H1 (cell line): ENCODE data around the gene KLK12. TPM values are rescaled to one million over a fixed set of nuclear protein-coding genes. Genes with fewer than 3 reads are reported as not detected.

Source experiments
- CTCF ChIA-PET: fragments of 300-600 bp; sonication (Branson Sonifier 250); formaldehyde crosslinking; loops from one replicate; lab custom pipeline; 2021; ENCODE audit not compliant: partially characterized antibody; lab: Charles Lee
- POLR2A ChIA-PET: fragments of 300-600 bp; sonication (Branson Sonifier 250); formaldehyde crosslinking; loops from one replicate; lab custom pipeline; 2021; ENCODE audit warnings: inconsistent platforms; ENCODE audit not compliant: partially characterized antibody; lab: Charles Lee
- DNase-seq, 2 experiments: peaks; one replicate each; pipeline versions ENCODE4 v3.0.0 to v3.0.0-alpha.2; 2010 to 2022; ENCODE audit warnings: low spot score in 2 of 2, low read depth in 1 of 2, mixed read lengths in 1 of 2
- FAIRE-seq: peaks from 2 replicates; lab custom pipeline; 2011; peaks lifted over from hg19 to GRCh38; lab: Jason Lieb, UNC
- H2AFZ ChIP-seq: 2 replicates; pipeline ENCODE4 v1.8.1; 2012; ENCODE audit warnings: low read length, inconsistent platforms
- H2AK5ac ChIP-seq: 2 replicates; pipeline ENCODE4 v1.6.1; 2013; ENCODE audit warnings: low read depth, low read length
- H2BK120ac ChIP-seq: replicated peaks from 2 replicates; pipeline ENCODE3; 2013; ENCODE audit warnings: low read depth, low read length, inconsistent platforms
- H2BK12ac ChIP-seq: 2 replicates; pipeline ENCODE4 v1.6.1; 2013; ENCODE audit warnings: low read depth, low read length
- H2BK15ac ChIP-seq: 2 replicates; pipeline ENCODE4 v1.6.1; 2013; ENCODE audit warnings: low read length
- H2BK20ac ChIP-seq: 2 replicates; pipeline ENCODE4 v1.6.1; 2013; ENCODE audit warnings: low read length
- H2BK5ac ChIP-seq: 2 replicates; pipeline ENCODE4 v1.6.1; 2013; ENCODE audit warnings: low read depth, low read length
- H3K14ac ChIP-seq: 2 replicates; pipeline ENCODE4 v1.6.1; 2013; ENCODE audit warnings: inconsistent platforms; ENCODE audit not compliant: insufficient read length
- H3K18ac ChIP-seq: 2 replicates; pipeline ENCODE4 v1.6.1; 2013; ENCODE audit warnings: low read length; ENCODE audit errors: extremely low read depth
- H3K23ac ChIP-seq: 2 replicates; pipeline ENCODE4 v1.6.1; 2013; ENCODE audit warnings: inconsistent platforms; ENCODE audit not compliant: insufficient read length
- H3K23me2 ChIP-seq: 2 replicates; pipeline ENCODE4 v1.6.1; 2013; ENCODE audit warnings: low read depth, low read length
- H3K27ac ChIP-seq: 2 replicates; pipeline ENCODE4 v1.6.1; 2011; ENCODE audit warnings: low read depth, low read length, inconsistent platforms
- H3K27me3 ChIP-seq, 4 experiments: replicated peaks in 1 of 4; 1 replicate in 1 of 4; 2 replicates in 3 of 4; pipeline versions ENCODE4 v1.6.1 to v1.8.1; 2011 to 2013; ENCODE audit warnings: low read length in 3 of 4, mild to moderate bottlenecking in 3 of 4, inconsistent platforms in 2 of 4, mixed read lengths in 2 of 4, moderate library complexity in 1 of 4; ENCODE audit not compliant: control insufficient read depth in 3 of 4, insufficient read depth in 3 of 4; ENCODE audit errors: extremely low read depth in 1 of 4
- H3K36me3 ChIP-seq, 4 experiments: 2 replicates each; pipeline versions ENCODE4 v1.6.1 to v1.8.1; 2011 to 2013; ENCODE audit warnings: mild to moderate bottlenecking in 4 of 4, low read length in 3 of 4, moderate library complexity in 2 of 4, control low read depth in 1 of 4, inconsistent platforms in 1 of 4; ENCODE audit not compliant: insufficient read depth in 4 of 4, control insufficient read depth in 2 of 4
- H3K4ac ChIP-seq: replicated peaks from 2 replicates; pipeline ENCODE3; 2013; ENCODE audit warnings: low read length, low read depth, mixed read lengths, inconsistent platforms; ENCODE audit not compliant: insufficient read length
- H3K4me1 ChIP-seq, 4 experiments: replicated peaks in 1 of 4; 1 replicate in 1 of 4; 2 replicates in 3 of 4; pipeline versions ENCODE4 v1.6.1 to v1.8.1; 2011 to 2013; ENCODE audit warnings: low read length in 3 of 4, inconsistent platforms in 2 of 4, mixed read lengths in 1 of 4; ENCODE audit not compliant: insufficient read depth in 4 of 4, control insufficient read depth in 3 of 4
- H3K4me2 ChIP-seq, 2 experiments: 2 replicates each; pipeline versions ENCODE4 v1.6.1 to v1.8.1; 2011 to 2013; ENCODE audit warnings: low read depth in 2 of 2, low read length in 2 of 2, control low read depth in 1 of 2, inconsistent platforms in 1 of 2, mild to moderate bottlenecking in 1 of 2; ENCODE audit not compliant: insufficient read depth in 1 of 2
- H3K4me3 ChIP-seq, 4 experiments: fragments of 200-600, 300-600 bp in 1 of 4; sonication (generic), shearing (Covaris generic), sonication (Bioruptor Twin) in 1 of 4; 2 replicates each; pipeline versions ENCODE4 v1.5.1 to v1.8.1; 2011 to 2016; ENCODE audit warnings: low read length in 4 of 4, low read depth in 3 of 4, control low read depth in 2 of 4, inconsistent platforms in 2 of 4, mild to moderate bottlenecking in 2 of 4, mixed read lengths in 1 of 4, moderate library complexity in 1 of 4; ENCODE audit not compliant: insufficient read depth in 2 of 4; ENCODE audit errors: extremely low read depth in 1 of 4
- H3K56ac ChIP-seq: replicated peaks from 2 replicates; pipeline ENCODE3; 2013; ENCODE audit warnings: low read depth, mild to moderate bottlenecking, mixed read lengths, low read length, inconsistent platforms; ENCODE audit not compliant: insufficient read length
- H3K79me1 ChIP-seq: 2 replicates; pipeline ENCODE4 v1.6.1; 2013; ENCODE audit warnings: low read depth, low read length, control low read depth
- H3K79me2 ChIP-seq, 2 experiments: 2 replicates each; pipeline versions ENCODE4 v1.6.1 to v1.8.1; 2012 to 2013; ENCODE audit warnings: low read length in 2 of 2, mild to moderate bottlenecking in 2 of 2, inconsistent platforms in 1 of 2; ENCODE audit not compliant: insufficient read depth in 2 of 2, control insufficient read depth in 1 of 2
- H3K9ac ChIP-seq, 4 experiments: replicated peaks in 1 of 4; 1 replicate in 1 of 4; 2 replicates in 3 of 4; pipeline versions ENCODE4 v1.6.1 to v1.8.1; 2011 to 2013; ENCODE audit warnings: low read depth in 3 of 4, low read length in 3 of 4, control low read depth in 2 of 4, mild to moderate bottlenecking in 2 of 4, moderate library complexity in 2 of 4, inconsistent platforms in 1 of 4; ENCODE audit errors: extremely low read depth in 1 of 4
- H3K9me3 ChIP-seq, 2 experiments: 2 replicates each; pipeline versions ENCODE4 v1.6.1 to v1.8.1; 2012 to 2013; ENCODE audit warnings: mild to moderate bottlenecking in 2 of 2, moderate library complexity in 2 of 2, control low read depth in 1 of 2, inconsistent platforms in 1 of 2, low read depth in 1 of 2, low read length in 1 of 2, mixed read lengths in 1 of 2; ENCODE audit not compliant: insufficient read depth in 2 of 2
- H4K20me1 ChIP-seq, 2 experiments: replicated peaks in 1 of 2; 2 replicates each; pipeline versions ENCODE3 to v1.8.1; 2011 to 2013; ENCODE audit warnings: inconsistent platforms in 2 of 2, low read length in 2 of 2, mild to moderate bottlenecking in 1 of 2; ENCODE audit not compliant: insufficient read depth in 2 of 2, control insufficient read depth in 1 of 2
- H4K5ac ChIP-seq: 2 replicates; pipeline ENCODE4 v1.6.1; 2013; ENCODE audit warnings: low read length, low read depth, mixed read lengths, inconsistent platforms; ENCODE audit not compliant: insufficient read length
- H4K8ac ChIP-seq: 2 replicates; pipeline ENCODE4 v1.8.0; 2013; ENCODE audit warnings: mild to moderate bottlenecking, moderate library complexity, low read length, inconsistent platforms; ENCODE audit not compliant: insufficient read depth; ENCODE audit errors: extremely low read depth
- H4K91ac ChIP-seq: replicated peaks from 2 replicates; pipeline ENCODE3; 2013; ENCODE audit warnings: low read length, mixed read lengths, inconsistent platforms; ENCODE audit not compliant: insufficient read length
- EZH2 ChIP-seq: fragments of 200-600 bp; sonication (generic); IDR thresholded peaks from 2 replicates; pipeline ENCODE4 v1.7.1; 2012; ENCODE audit warnings: low read depth, mild to moderate bottlenecking, moderate library complexity, low read length, inconsistent platforms; ENCODE audit not compliant: severe bottlenecking
- KDM4A ChIP-seq: IDR thresholded peaks from one replicate; pipeline ENCODE4 v1.7.1; 2012; ENCODE audit warnings: low read depth, mild to moderate bottlenecking, moderate library complexity, low read length, inconsistent platforms; ENCODE audit not compliant: severe bottlenecking
- NANOG ChIP-seq: IDR thresholded peaks from 2 replicates; pipeline ENCODE4 v1.6.1; 2011; ENCODE audit warnings: low read length, low read depth, mild to moderate bottlenecking, inconsistent platforms; ENCODE audit not compliant: insufficient read depth, poor library complexity, severe bottlenecking
- NRF1 ChIP-seq: IDR thresholded peaks from 2 replicates; pipeline ENCODE4 v1.6.1; 2011; ENCODE audit warnings: mild to moderate bottlenecking, low read depth, low read length, improper control_type of control experiment
- WGBS, 2 experiments: shearing (Covaris generic) in 1 of 2; methylation state at CpG; one replicate each; pipeline versions ENCODE4 v1.1.6 to v1.1.7; 2013 to 2015; ENCODE audit warnings: low lambda C conversion rate in 2 of 2, mixed read lengths in 2 of 2, inconsistent platforms in 1 of 2, low coverage in 1 of 2, missing lambda C conversion rate in 1 of 2; ENCODE audit not compliant: insufficient replicate concordance in 2 of 2, insufficient coverage in 1 of 2, insufficient read length in 1 of 2; ENCODE audit errors: extremely low coverage in 1 of 2, missing lambda C conversion rate in 1 of 2; 5-methylcytosine and 5-hydroxymethylcytosine counted together
- polyA plus RNA-seq, 7 experiments: library from polyadenylated mRNA; depleted of rRNA in 3 of 7; stranded (reverse) in 5 of 7; unstranded in 2 of 7; fragments of >200 nt in 5 of 7; fragments of 200-250 nt in 2 of 7; gene quantifications; 1 replicate in 5 of 7; 2 replicates in 1 of 7; 4 replicates in 1 of 7; pipeline versions ENCODE4 v1.2.1 to v1.2.3, GENCODE V29; 2011 to 2013; ENCODE audit warnings: missing spikeins in 2 of 7, mixed read lengths in 2 of 7
- total RNA-seq: library from RNA; stranded (reverse); fragmentation: NEBNext Ultra II Directional; extraction: Animal tissue kit (Norgen Biotek cat#: 25700); gene quantifications from 2 replicates; pipeline ENCODE4 v1.2.1, GENCODE V29; 2021
- TF ChIP-seq, protein P1 (sequence below): IDR thresholded peaks from 2 replicates; pipeline ENCODE4 v1.6.1; 2011; ENCODE audit warnings: low read length, improper control_type of control experiment
- TF ChIP-seq, protein P2 (sequence below): IDR thresholded peaks from 2 replicates; pipeline ENCODE4 v1.6.1; 2012; ENCODE audit warnings: inconsistent platforms

KLK12 gene
- total and polyA plus RNA-seq, 2 of the 8 experiments (the other 6 are each of a cell fraction or from before 2014, with no cell fraction given), result 0.24 TPM; not detected in 1

DNA sequence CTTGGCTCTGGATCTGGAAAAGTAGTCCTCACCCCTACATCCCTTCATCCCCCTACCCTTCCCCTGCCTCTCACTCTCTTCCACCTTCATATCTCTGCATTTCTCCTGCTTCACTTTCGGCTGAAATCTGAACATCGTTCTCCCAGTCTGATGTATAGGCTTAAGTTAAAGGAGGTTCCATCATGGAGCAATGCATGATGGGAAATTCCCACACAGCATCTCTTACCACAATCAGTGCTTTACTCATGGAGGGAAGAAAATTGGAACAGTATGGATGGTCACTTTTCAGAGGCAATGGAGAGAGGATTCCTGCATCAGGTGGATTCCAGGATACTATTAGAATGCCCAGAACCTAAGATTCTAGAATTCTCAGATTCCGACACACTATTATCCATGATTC, 27.3 kb downstream of the KLK12 start:
- 85% methylated on average over 3 of the region's 3 CpGs; no CpG with 5 or more reads in 1 of the 2 experiments for WGBS, 2 experiments
- DNase-seq, result no peak
- H3K23ac ChIP-seq, result no peak overlapping the region
- no peaks in the 10 kb centered on the region; a peak in 1 of 7 replicates for H3K4me1 ChIP-seq
- no peaks in the 10 kb centered on the region for H3K23me2 ChIP-seq
- no peak overlapping the region for H3K9ac ChIP-seq
- H3K4ac ChIP-seq, result no peak overlapping the region
- H2AFZ ChIP-seq, result no peak overlapping the region
- no peak overlapping the region for H3K4me3 ChIP-seq
- no peak overlapping the region for H2BK12ac ChIP-seq
- H3K27me3 ChIP-seq, result no peaks in the 10 kb centered on the region
- H4K20me1 ChIP-seq, result no peaks in the 10 kb centered on the region
- H2AK5ac ChIP-seq, result no peak overlapping the region
- H4K91ac ChIP-seq, result no peak overlapping the region
- ChIA-PET CTCF (interaction anchor here (0.6 to 1.3 kb wide), 2 partner anchors 9 to 24 kb away, joined by 3 to 6 read pairs; partner anchors contain the start of gene KLK7), POLR2A (no interaction called here)
- H3K9me3 ChIP-seq, result no peaks in the 10 kb centered on the region
- H2BK20ac ChIP-seq, result no peak overlapping the region
- H4K8ac ChIP-seq, result no peak overlapping the region
- H3K27ac ChIP-seq, result no peak overlapping the region
- no peak overlapping the region for H2BK120ac ChIP-seq
- H3K79me1 ChIP-seq, result no peaks in the 10 kb centered on the region
- no peak overlapping the region for H4K5ac ChIP-seq
- no peak for FAIRE-seq
- H3K4me2 ChIP-seq, result no peak overlapping the region
- no peaks in the 10 kb centered on the region for H3K36me3 ChIP-seq
- no peak overlapping the region for H2BK5ac ChIP-seq
- H3K14ac ChIP-seq, result no peak overlapping the region
- no peak overlapping the region for H3K18ac ChIP-seq
- no peaks in the 10 kb centered on the region for H3K79me2 ChIP-seq
- no peak overlapping the region for H3K56ac ChIP-seq
- no peak overlapping the region for H2BK15ac ChIP-seq
- no peak for TF ChIP-seq KDM4A
- TF ChIP-seq, protein P1, sequence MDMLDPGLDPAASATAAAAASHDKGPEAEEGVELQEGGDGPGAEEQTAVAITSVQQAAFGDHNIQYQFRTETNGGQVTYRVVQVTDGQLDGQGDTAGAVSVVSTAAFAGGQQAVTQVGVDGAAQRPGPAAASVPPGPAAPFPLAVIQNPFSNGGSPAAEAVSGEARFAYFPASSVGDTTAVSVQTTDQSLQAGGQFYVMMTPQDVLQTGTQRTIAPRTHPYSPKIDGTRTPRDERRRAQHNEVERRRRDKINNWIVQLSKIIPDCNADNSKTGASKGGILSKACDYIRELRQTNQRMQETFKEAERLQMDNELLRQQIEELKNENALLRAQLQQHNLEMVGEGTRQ, result no peak
- no peak for TF ChIP-seq NRF1
- no peak for TF ChIP-seq EZH2
- no peak for TF ChIP-seq NANOG
- TF ChIP-seq, protein P2, sequence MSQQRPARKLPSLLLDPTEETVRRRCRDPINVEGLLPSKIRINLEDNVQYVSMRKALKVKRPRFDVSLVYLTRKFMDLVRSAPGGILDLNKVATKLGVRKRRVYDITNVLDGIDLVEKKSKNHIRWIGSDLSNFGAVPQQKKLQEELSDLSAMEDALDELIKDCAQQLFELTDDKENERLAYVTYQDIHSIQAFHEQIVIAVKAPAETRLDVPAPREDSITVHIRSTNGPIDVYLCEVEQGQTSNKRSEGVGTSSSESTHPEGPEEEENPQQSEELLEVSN, result no peak
